Stimulated activated CD8-positive, alpha-beta memory T cell treated with anti-CD3 and anti-CD28 coated beads, Interleukin-7, amount 100 ng/mL, for 24 hours (primary cell): Measurements from ENCODE around the gene FHIT.
"Not testable (repeated sequence)": the region's sequence is repeated elsewhere in the genome, so short reads cannot be mapped to it uniquely, and the experiment has no call there.

Source experiments
- DNase-seq: peaks from one replicate; pipeline ENCODE4 v3.0.0-alpha.2; 2020; ENCODE audit warnings: low read depth

Gene FHIT

DNA sequence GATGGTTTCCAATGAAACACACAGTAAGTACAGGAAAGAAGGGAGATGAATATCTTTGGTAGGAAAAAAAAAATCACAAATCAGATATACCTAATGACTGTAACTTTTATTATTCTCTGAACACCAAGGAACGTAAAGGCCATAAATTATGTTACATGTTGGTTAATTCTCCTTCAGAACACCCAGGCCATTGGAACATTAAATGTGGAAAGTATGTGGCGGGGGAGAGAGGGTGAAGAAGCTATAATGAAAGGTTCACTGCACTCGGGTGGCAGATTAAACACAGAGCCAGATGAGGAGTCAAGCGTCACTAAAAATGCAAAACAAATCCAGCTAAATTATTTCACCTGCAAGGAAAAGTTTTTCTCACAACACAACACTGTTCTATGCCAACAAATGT lies 193.8 kb downstream of the FHIT start:
- DNase-seq, result no peak

DNA sequence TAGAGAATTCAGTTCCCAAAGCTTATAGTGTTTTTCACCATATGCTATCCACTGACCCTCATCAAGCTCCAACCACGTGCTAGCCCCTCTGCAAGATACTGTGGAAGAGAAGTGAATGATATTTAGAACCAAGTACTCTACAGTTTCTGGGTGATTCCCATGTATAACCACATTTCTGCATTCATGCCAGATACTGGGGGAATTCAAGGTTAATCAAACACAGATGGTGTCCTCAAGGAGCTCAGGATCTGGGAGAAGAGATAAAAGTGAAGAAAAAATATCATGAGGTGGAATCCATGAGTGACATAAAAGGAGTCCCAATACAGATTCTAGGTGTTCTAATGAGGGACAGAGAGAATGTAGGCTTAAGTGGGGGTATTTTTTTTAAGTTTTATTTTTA lies 195.8 kb downstream of the FHIT start:
- DNase-seq, result no peak

DNA sequence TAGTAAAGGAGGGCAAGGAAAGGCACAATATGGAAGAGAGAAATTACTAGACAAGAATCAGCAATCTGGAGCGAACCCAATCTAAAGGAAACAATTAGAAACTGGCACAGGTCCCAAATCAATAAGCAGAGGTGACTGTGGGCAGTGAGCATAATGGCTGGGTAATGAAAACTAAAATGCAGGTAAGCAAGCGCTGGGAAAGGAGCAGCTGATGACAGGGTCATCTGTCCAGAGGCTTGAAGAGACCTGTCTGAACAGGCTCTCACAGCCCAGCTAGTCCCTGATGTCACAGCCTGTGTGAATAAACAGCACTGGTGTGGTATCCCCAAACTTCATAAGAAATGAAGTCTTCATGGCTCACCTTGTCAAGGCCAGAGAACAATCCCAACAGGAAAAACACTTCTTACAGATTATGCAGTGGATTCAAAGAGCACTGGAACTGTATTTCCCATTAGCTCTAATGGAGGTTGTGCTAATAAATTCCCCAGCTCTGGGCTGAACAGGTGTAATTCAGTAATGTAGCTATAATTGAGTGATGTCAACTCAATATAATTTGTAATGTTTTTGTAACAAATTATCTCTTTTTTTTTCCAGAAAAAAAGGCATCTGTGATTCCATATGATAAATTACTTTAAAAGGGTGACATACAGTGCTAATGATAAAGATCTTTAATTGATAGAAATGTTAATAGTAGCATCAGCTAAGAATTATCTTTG lies 197.3 kb downstream of the FHIT start:
- DNase-seq, result no peak

DNA sequence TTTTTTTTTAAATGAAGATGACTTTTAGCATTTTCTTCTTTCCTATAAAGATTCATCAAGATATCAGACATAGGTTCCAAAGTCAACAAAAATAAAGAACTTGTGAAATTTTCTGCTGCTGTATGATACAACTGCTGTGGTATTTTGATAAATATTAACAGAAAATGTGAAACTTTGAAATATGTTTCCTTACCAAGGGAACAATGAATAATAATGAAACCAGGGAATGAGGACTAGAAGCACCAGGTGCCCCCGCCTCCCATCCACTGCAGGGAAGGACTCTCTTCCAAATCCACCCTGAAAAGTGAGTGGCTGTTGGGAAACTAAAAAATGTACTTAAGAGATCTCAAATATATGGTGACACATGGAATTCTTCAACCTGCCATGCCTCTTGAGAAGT lies 198.4 kb downstream of the FHIT start:
- no peak for DNase-seq

DNA sequence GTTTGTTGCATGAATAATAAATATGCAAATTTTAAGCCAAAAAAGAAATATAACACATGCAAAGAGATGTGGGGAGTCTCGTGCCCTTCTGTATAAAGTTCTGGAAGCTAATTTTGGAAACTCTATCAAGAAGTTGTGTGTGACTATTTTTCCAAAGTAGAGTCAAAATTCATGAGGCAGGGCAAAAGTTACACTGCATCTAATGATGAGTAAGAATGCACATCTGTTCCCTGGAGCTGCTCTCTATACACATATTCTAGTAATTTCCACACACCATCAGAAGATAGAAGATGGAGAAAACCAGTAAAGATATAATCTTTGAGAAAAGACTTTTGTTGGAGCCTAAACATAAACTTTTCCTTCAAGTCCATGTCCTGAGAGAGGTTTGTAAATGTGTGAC lies 199.6 kb downstream of the FHIT start:
- DNase-seq, result no peak

DNA sequence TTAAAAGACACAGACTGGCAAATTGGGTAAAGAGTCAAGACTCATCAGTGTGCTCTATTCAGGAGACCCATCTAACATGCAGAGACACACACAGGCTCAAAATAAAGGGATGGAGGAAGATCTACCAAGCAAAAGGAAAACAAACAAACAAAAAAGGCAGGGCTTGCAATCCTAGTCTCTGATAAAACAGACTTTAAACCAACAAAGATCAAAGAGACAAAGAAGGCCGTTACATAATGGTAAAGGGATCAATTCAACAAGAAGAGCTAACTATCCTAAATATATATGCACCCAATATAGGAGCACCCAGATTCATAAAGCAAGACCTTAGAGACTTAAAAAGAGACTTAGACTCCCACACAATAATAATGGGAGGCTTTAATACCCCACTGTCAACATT lies 206.1 kb downstream of the FHIT start:
- not testable (repeated sequence) for DNase-seq

DNA sequence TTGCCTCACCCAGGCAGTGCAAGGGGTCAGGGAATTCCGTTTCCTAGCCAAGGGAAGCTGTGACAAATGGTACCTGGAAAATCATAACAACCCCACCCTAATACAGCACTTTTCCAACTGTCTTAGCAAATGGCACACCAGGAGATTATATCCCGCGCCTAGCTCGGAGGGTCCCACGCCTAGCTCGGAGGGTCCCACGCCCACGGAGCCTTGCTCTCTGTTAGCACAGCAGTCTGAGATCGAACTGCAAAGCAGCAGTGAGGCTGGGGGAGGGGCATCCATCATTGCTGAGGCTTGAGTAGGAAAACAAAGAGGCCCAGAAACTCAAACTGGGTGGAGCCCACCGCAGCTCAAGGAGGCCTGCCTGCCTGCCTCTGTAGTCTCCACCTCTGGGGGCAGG lies 208.1 kb downstream of the FHIT start:
- no peak for DNase-seq

DNA sequence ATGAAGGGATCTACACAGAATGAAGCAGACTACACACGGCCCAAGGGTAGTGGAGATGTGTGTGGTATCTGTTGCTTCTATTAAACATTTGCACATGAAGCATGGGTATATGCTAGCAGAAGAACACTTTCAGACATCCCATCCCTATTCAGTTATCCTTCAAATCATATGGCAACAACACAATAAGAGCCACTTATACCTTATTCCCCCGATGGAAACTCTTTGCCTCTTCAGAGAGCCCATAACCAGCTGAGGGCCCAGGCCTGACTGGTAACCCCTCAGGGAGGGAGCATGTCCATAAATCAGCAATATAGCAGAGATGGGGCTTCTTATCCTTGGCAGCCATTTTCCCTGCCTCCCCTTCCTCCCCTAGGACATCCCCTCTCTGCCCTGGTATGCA lies 210.6 kb downstream of the FHIT start:
- no peak for DNase-seq

DNA sequence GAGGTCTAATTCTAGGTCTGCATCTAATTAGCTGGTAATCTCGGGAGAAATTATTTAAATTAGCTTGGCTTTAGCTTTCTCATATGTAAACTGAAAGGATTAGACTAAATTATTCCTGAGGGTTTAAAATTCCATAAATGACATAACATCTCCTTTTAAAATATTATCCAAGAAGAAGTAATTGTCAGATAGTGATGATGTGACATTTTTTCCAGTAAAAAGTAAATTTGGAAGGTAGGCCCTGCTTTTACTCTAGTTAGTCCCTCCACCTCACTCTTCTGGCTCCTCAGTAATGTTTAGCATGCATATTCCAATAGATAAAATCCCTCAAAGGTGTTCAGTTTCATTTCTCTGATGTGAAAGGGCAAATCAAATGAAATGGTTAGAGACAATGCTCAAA lies 215.7 kb downstream of the FHIT start:
- DNase-seq, result no peak

DNA sequence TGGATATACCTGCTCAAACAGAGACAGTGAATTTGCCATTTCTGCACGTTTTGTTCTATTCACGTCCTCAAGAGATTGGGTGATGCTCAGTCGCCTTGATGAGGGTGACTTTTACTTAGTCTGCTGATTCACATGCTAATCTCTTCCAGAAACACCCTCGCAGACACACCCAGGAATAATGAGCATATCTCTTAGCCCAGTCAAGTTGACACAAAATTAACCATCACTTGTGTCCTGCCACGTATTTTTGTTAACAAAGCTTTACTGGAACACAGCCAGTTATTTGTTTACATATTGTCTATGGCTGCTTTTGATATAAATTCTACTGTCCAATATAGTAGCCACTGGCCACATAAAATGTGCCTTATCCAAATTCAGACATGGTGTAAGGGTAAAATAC lies 218.3 kb downstream of the FHIT start:
- DNase-seq, result no peak

DNA sequence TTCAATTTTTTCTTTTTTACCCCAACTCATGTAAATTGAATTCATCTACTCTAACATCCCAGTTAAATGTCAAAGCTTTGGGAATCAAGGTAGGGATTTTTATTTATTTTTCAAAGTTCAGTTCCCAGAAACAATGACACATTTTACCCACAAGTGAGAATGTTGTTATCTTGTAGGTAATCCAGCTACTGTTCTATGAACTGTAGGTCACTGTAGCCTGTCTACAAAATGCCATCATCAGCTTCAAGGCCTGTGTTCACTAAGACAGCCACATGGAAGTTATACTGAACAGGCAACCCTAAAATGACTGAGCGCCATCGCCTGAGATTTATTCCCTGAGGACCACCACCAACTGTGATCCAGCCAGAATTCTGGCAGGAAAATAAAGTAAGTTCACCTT lies 219.7 kb downstream of the FHIT start:
- DNase-seq, result no peak

DNA sequence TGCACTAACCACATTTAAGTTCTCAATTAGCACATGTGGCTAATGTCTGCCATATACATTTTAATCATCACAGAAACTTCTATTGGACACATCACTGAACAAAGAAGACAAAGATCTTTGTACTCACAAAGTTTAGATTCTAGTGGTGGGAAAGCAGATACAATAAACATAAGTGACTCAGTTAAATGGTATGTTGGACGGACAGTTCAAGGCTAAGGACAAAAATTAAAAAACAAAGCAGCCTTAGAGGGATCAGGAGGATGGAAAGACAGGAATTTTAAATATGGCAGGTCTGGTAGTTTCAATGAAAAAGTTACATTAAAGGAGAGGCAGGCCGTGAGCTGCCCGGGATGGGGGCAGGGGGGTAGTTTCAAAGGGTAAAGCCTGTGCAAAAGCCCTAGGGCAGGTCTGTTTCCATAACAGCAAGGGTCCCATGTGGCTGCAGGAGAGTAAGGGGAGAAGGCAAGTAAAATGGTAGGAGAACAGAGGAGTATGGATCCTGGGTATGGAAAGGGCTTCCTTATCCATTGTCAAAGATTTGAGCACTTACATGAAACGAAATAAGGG lies 220.7 kb downstream of the FHIT start:
- no peak for DNase-seq

DNA sequence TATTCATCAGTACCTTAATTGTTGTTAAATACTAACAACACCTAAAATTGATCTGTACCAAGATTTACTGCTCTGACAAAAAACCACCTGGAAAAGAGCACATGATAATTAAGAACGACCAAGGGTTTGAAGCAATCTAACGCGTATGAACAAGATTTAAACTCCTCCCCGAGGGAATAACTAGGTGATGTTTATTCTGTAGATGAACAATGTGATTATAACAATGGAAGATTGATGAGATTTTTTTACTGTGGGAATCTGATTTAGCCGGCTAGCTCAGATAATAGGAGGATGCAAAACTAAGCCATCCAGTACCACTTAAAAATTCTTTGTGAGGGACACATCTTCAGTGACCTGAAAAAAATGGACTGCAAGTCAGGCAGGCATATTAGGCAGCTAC lies 222.1 kb downstream of the FHIT start:
- no peak for DNase-seq

DNA sequence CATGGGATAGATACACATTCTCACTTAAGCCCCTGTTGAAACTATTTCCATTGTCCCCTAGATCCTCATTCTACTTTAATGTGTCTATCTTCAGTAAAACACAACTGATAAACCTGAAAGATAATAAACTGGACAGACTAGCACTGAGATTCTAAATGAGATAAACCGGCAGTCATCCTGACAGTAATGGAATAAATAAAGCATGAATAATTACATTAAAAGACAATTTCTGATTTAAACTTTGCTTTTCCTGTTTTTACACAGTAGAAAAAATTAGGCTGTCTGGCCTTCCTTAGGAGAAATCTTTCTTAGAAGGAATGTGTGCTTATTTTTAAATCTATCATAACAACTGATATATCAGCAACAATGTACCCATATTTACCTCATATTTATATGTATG lies 232.4 kb downstream of the FHIT start:
- DNase-seq, result no peak

DNA sequence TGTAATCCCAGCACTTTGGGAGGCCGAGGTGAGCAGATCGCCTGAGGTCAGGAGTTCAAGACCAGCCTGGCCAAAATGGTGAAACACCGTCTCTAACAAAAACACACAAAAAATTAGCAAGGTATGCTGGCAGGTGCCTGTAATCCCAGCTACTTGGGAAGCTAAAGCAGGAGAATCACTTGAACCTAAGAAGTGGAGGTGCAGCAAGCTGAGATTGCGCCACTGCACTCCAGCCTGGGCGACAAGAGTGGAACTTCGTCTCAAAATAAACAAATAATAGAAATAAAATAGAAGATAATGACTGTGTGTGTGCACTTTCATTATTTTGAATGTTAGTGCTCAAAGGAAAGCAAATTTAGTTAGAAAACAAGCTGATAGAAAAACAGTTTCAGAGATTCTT lies 234.2 kb downstream of the FHIT start:
- DNase-seq, result not testable (repeated sequence)

DNA sequence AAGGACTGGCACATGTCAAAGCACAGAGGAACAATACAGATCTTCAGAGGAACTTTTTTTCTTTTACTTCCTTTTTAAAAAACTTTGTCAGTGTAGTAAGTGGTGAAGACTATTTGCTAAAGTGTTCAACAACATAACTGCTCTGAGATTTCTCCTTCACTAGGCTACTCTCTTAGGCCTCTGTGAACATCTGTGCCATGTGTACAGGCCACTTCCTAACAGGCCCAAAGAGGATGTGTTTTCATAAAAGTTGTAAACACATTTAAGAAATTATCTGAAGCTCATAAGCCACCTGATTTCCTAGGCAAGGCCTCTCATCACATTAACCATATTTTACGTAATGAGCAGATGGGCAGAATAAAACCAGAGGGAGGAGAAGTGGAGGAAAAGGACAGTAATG lies 235.4 kb downstream of the FHIT start:
- DNase-seq, result no peak

DNA sequence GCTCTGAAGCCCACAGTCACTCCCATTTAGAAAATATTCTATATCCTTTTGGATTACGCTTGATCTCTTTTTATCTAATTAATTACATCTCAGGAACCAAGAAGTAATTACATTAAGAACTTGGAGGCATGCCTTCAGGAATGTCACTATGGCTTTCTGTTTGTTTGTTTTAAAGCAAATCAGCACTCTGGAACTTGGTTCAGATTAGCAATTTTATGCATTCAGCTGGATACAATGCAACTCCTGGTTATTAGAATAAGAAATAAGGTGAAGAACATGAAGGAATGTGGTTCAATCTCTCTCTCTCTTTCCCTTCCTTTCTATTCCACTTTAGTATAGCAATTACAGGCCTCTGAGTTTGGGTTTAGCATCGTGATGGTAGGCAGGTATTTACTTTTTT lies 235.8 kb downstream of the FHIT start:
- no peak for DNase-seq

DNA sequence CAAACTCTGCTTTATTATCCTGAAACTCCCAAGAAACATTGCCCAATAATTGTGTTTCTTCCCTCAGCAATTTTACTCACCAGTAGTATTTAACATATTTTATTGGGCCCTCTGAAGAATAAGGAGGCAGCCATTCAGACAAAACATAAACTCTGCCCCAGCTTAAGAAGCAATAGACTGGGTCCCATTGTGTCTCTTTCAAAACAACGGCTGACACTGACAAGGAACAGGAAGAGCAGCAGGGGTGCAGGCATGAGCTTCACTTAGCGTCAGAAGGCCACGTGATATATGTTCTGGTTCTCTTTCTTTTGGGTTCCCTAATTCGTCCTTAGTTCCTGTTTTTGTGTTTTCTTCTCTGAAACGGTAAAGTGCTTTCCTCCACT lies 242.3 kb downstream of the FHIT start:
- no peak for DNase-seq

DNA sequence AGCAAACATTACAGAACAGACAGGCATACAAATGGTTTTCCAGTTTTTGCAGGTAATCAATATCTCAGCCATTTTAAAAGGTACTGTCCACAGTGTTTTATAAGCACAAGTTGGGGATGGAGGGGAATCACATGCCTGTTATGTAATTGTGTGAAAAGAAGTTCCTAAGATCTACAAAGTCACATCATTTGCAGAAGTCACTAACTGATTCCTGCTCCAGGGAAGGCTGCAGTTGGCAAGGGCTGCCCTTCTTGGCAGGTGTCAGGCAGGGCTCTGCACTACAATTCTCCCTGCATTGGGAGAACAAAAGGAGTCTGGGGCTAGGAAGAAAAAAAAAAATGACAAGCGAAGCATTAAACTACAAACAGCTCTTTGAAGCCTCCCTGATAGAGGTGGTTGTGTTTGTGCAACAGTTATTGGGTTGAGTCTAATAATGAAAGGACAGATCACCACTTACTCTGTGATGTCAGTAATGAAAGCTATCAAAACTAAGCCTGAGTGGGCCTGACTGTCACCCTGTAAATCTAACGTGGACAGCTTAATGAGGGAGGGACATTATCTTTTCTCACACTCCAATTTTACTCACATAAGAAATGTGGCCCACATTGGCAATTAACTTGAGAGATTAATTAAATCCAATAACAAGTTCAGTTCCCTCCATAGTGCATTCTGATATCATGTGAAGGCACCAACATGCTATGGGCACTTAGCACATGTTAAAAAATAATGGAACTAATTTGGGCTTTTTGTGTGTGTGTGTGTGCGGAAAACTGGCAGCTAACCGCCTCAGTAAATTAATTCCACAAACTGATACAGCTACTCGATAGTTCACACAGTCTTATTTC lies 242.9 kb downstream of the FHIT start:
- DNase-seq, result no peak

DNA sequence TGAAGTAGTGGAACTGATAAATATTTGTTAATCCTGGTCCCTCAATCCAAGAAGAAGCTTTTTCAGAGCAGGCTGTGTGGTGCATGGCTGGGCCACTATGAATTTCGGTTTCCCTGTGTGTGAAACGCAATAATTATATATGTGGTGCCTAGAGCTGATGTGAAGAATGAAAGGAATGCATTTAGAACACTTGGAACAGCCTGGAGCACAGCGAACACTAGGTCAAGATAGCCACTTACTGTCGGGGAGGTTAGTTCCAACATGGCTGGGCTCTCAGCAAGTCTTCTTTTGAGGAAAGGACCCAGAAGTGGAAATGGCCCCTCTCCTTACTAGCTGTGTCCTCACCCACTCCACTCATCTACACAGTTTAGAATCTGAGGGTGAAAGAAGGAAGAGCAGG lies 245.7 kb downstream of the FHIT start:
- DNase-seq, result no peak

DNA sequence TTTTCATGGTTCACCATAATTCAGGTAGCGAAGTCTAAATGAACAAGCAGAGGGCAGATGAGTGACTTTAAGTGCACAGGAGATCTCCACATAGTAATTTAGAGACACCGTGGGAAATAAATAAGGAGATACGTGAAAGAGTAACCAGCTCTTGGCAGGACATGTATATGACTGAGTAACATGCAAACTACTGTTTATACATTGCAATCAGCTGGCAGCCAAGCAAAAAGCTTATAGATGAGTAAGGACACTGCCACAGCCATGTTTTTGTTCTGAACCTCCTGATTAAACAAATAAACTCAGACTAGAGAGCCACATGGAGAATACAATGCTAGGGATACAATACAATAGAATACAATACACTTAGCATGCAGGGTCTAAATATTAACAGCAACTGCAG lies 252.4 kb downstream of the FHIT start:
- no peak for DNase-seq

DNA sequence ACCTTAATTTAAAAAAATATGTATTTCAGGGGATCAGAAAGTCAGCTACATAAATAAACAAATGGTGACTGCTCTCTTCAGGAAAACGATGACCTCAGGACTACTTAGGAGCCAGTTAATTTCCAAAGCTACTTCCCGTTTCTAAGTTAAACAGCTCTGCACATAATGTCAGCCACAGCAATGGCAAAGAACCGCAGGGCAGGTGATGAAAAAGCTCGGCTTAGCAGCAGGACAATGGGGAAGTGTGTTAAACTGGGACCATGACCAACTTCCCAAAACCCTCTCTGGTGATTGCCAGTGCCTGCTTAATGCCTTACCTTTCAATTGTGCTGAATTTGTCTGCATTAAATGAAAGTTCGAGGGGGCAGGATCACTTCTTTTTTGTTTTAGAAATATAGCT lies 258.9 kb downstream of the FHIT start:
- DNase-seq, result no peak

DNA sequence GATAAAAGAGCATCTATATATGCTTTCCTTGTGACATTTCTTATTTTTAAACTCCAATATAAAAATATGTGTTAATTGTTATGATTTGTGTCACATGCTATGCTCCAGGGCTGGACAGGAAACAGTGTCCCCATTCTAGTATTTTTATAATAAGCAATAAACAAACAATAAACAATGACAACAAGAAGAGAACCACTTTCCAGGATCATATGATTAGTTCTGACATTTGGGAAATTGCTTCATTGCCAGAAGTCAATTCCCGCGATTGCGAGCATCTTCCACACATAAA lies 260.9 kb downstream of the FHIT start:
- DNase-seq, result no peak
